LNCaP clone FGC (cell line): ENCODE measurements around the gene PTPN13.

Experiments used
- DNase-seq: peaks from one replicate; pipeline ENCODE4 v3.0.0-alpha.2; 2011; ENCODE audit warnings: low read depth
- H3K4me3 ChIP-seq: 2 replicates; pipeline ENCODE4 v1.5.1; 2011; ENCODE audit warnings: mild to moderate bottlenecking, low read depth, low read length, control low read depth
- CTCF ChIP-seq: IDR thresholded peaks from 2 replicates; pipeline ENCODE4 v1.5.1; 2012; ENCODE audit warnings: mild to moderate bottlenecking; ENCODE audit not compliant: control insufficient read depth, insufficient read depth; ENCODE audit errors: extremely low read depth

PTPN13 gene

DNA sequence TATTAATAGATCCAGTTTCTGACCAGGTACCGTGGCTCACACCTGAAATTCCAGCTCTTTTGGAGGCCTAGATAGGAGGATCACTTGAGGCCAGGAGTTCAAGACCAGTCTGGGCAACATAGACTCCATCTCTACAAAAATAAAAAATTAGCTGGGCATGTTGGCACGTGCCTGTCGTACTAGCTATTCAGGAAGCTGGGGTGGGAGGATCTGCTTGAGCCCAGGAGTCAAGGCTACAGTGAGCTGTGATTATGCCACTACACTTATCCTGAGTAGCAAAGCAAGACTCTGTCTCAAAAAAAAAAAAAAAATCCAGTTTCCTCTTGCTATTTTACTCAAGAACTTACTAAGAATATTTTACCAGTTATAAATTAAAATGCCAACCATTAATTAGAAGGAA, 163.4 kb downstream of the PTPN13 start:
- no peak overlapping the region for H3K4me3 ChIP-seq
- DNase-seq, result no peak
- no peak for TF ChIP-seq CTCF

GRCh38 chr4:86759298-86759697, 165.2 kb downstream of the PTPN13 start:
- DNase-seq, result no peak
- no peak overlapping the region for H3K4me3 ChIP-seq
- TF ChIP-seq CTCF, result no peak

DNA sequence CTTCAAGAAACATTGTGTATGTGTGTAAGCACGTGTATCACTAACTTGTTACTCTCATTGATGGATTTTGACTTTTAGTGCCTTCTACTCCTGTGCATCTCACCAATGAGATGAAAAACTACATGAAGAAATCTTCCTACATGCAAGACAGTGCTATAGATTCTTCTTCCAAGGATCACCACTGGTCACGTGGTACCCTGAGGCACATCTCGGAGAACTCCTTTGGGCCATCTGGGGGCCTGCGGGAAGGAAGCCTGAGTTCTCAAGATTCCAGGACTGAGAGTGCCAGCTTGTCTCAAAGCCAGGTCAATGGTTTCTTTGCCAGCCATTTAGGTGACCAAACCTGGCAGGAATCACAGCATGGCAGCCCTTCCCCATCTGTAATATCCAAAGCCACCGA, 168.5 kb downstream of the PTPN13 start:
- no peak for DNase-seq
- no peak overlapping the region for H3K4me3 ChIP-seq
- TF ChIP-seq CTCF, result no peak

DNA sequence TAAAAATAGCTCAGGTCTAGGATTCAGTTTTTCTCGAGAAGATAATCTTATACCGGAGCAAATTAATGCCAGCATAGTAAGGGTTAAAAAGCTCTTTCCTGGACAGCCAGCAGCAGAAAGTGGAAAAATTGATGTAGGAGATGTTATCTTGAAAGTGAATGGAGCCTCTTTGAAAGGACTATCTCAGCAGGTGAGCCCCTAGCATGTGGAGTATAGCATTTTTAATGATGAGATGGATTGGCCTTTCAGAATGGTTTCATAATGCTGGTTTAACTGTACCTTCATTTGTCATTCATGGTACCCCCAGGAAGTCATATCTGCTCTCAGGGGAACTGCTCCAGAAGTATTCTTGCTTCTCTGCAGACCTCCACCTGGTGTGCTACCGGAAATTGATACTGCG, 175.7 kb downstream of the PTPN13 start:
- no peak overlapping the region for H3K4me3 ChIP-seq
- no peak for TF ChIP-seq CTCF
- DNase-seq, result no peak

DNA sequence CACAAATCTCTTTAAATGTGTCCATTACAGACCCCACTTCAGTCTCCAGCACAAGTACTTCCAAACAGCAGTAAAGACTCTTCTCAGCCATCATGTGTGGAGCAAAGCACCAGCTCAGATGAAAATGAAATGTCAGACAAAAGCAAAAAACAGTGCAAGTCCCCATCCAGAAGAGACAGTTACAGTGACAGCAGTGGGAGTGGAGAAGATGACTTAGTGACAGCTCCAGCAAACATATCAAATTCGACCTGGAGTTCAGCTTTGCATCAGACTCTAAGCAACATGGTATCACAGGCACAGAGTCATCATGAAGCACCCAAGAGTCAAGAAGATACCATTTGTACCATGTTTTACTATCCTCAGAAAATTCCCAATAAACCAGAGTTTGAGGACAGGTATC, 177.0 kb downstream of the PTPN13 start:
- no peak overlapping the region for H3K4me3 ChIP-seq

DNA sequence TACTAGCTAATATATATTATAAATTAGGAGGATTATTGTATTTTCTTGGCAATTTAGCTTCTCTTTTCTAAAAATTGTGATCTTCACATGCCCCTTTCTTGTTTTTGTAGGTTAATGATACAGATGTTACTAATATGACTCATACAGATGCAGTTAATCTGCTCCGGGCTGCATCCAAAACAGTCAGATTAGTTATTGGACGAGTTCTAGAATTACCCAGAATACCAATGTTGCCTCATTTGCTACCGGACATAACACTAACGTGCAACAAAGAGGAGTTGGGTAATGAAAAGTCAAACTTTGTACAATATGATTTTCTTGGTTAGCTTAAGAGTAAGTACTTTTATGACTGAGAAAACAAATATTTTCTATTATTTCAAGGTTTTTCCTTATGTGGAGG, 180.9 kb downstream of the PTPN13 start:
- no peak for DNase-seq
- TF ChIP-seq CTCF, result no peak
- no peak overlapping the region for H3K4me3 ChIP-seq

More for the DNA sequence above, 177.0 kb downstream of the PTPN13 start:
- DNase-seq, result no peak
- no peak for TF ChIP-seq CTCF

DNA sequence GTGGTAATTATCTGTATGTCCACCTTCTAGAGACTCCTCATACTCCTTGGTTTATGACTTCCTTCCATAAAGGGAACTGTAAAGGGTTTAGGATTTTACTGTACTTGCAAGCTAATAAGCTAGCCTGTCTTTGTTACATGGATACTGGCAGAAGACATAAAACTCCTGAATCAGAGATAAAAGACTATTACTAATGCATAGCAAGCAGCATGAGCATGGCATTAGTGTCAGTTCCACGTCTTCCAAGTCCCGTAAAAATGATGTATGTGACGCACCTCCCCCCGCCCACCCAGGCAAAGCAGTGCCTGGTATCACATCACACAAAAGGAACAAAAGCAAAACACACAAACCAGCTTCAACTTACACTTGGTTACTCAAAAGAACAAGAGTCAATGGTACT, 184.1 kb downstream of the PTPN13 start:
- no peak for DNase-seq
- no peak overlapping the region for H3K4me3 ChIP-seq
- no peak for TF ChIP-seq CTCF
